Measurements from ENCODE around the gene PTPRD. TPM values are rescaled to one million over a fixed set of nuclear protein-coding genes. Genes with fewer than 3 reads are reported as not detected.

The PTPRD gene
- total RNA-seq, 4 donors from 2014 or later = 19.6 to 78.9 (median 45.6) TPM

GRCh38 chr9:8769153-8769552 lies 1843.6 kb downstream of the PTPRD start:
- WGBS, 2 donors = 75 to 81% methylated on average over 4 of the region's 4 CpGs
- TF ChIP-seq CTCF (IDR thresholded peaks at IDR 0.05) = no peak
- TF ChIP-seq POLR2A (IDR thresholded peaks at IDR 0.05) = no peak
- no peaks in the 10 kb centered on the region for H3K27me3 ChIP-seq

GRCh38 chr9:8766096-8766495 lies 1846.7 kb downstream of the PTPRD start:
- no peak overlapping the region for H3K27ac ChIP-seq
- intact Hi-C loops (cut with DNase I) = no loop called here

More at GRCh38 chr9:8769153-8769552, 1843.6 kb downstream of the PTPRD start:
- Histone ChIP-seq H3K9me3 (no peaks in the 10 kb centered on the region), H3K36me3 (no peaks in the 10 kb centered on the region), H3K27ac (no peak overlapping the region), H3K4me3 (replicated peaks in 1 of 3) (no peak overlapping the region), H3K4me1 (no peaks in the 10 kb centered on the region)
- DNase-seq = no peak
- intact Hi-C loops (cut with DNase I) = no loop called here

GRCh38 chr9:8764051-8764450 lies 1848.8 kb downstream of the PTPRD start:
- intact Hi-C loops (cut with DNase I) = no loop called here
- Histone ChIP-seq H3K9me3 (no peaks in the 10 kb centered on the region), H3K4me1 (no peaks in the 10 kb centered on the region), H3K27ac (no peak overlapping the region), H3K27me3 (no peaks in the 10 kb centered on the region), H3K4me3 (replicated peaks in 1 of 3) (no peak overlapping the region), H3K36me3 (no peaks in the 10 kb centered on the region)
- TF ChIP-seq CTCF (IDR thresholded peaks at IDR 0.05) (no peak), POLR2A (IDR thresholded peaks at IDR 0.05) (no peak)
- DNase-seq = no peak
- 88 to 90% methylated on average over 1 of the region's 1 CpG for WGBS, 2 donors

More at GRCh38 chr9:8766096-8766495, 1846.7 kb downstream of the PTPRD start:
- Histone ChIP-seq H3K36me3 (no peaks in the 10 kb centered on the region), H3K4me1 (no peaks in the 10 kb centered on the region), H3K27me3 (no peaks in the 10 kb centered on the region), H3K9me3 (no peaks in the 10 kb centered on the region), H3K4me3 (replicated peaks in 1 of 3) (no peak overlapping the region)
- WGBS, 2 donors = 90 to 92% methylated on average over 3 of the region's 3 CpGs
- DNase-seq = no peak
- TF ChIP-seq CTCF (IDR thresholded peaks at IDR 0.05) (no peak), POLR2A (IDR thresholded peaks at IDR 0.05) (no peak)

- H3K4me1 ChIP-seq = no peaks in the 10 kb centered on the region
- intact Hi-C loops (cut with DNase I) = no loop called here
- no peak overlapping the region for H3K4me3 ChIP-seq (replicated peaks in 1 of 3)
- no peaks in the 10 kb centered on the region for H3K27me3 ChIP-seq
- no peaks in the 10 kb centered on the region for H3K36me3 ChIP-seq
- no peak for DNase-seq
- TF ChIP-seq POLR2A (IDR thresholded peaks at IDR 0.05) = no peak
- no peak for TF ChIP-seq CTCF (IDR thresholded peaks at IDR 0.05)
- no peak overlapping the region for H3K27ac ChIP-seq
- 54 to 59% methylated on average over 6 of the region's 6 CpGs for WGBS, 2 donors
- H3K9me3 ChIP-seq = no peaks in the 10 kb centered on the region
Measured at GRCh38 chr9:8762479-8763085, 1850.2 kb downstream of the PTPRD start.

GRCh38 chr9:8760000-8760767 lies 1852.6 kb downstream of the PTPRD start:
- H3K4me3 ChIP-seq (replicated peaks in 1 of 3) = no peak overlapping the region
- 80 to 93% methylated on average over 8 of the region's 8 CpGs for WGBS, 2 donors
- intact Hi-C loops (cut with DNase I) = no loop called here
- H3K27ac ChIP-seq = no peak overlapping the region
- H3K36me3 ChIP-seq = no peaks in the 10 kb centered on the region
- H3K9me3 ChIP-seq = no peaks in the 10 kb centered on the region
- H3K27me3 ChIP-seq = no peaks in the 10 kb centered on the region
- no peak for TF ChIP-seq POLR2A (IDR thresholded peaks at IDR 0.05)
- TF ChIP-seq CTCF (IDR thresholded peaks at IDR 0.05) = no peak
- no peak for DNase-seq
- H3K4me1 ChIP-seq = no peaks in the 10 kb centered on the region

Measured in thyroid gland (tissue), 4 donors.